ENCODE measurements around the gene ATXN1L.

DNA sequence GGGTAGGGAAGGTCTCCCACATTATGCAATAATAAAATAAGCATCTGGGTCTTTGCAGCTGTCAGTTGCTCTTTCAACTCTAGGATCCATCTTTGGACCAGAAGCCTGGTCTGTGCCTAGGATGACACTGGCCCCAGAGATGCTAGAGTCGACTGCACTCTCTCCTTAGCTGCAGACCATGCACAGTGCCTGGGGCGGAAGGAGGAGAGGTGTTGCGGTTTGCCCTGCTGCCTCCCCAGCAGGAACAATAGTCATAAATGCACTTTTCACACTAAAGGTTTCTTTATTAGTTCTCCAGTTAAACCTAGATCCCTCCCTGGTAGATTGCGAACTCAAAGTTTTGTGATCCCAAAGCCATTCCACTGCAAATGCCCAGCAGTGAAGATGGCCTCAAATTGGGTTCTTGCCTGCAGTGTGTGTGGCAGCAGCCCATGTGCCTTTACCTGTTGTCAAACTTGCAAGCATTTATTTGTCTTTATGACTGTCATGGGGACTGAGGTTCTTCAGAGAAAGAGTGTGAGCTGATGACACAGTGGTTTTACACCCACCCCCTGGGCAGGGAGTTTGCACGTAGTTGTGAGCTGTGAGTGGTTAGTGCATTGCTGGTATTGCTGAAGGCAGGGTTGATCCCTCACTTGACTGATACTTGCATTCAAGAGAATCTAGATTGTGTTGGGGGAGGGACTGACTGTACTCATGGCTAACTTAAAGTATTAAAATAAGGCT, 10.3 kb downstream of the ATXN1L start:
- no peak for TF ChIP-seq TAF1 (IDR thresholded peaks at IDR 0.05; ENCODE audit: borderline replicate concordance, insufficient read depth, low read length)
- no peak for TF ChIP-seq SIN3A (IDR thresholded peaks at IDR 0.05; ENCODE audit: borderline replicate concordance, insufficient read depth, low read length)
- TF ChIP-seq FOXP2 (optimal IDR thresholded peaks at IDR 0.05; ENCODE audit: borderline replicate concordance, extremely low read depth, extremely low read length, insufficient read depth), result no peak
- TF ChIP-seq, protein P1, sequence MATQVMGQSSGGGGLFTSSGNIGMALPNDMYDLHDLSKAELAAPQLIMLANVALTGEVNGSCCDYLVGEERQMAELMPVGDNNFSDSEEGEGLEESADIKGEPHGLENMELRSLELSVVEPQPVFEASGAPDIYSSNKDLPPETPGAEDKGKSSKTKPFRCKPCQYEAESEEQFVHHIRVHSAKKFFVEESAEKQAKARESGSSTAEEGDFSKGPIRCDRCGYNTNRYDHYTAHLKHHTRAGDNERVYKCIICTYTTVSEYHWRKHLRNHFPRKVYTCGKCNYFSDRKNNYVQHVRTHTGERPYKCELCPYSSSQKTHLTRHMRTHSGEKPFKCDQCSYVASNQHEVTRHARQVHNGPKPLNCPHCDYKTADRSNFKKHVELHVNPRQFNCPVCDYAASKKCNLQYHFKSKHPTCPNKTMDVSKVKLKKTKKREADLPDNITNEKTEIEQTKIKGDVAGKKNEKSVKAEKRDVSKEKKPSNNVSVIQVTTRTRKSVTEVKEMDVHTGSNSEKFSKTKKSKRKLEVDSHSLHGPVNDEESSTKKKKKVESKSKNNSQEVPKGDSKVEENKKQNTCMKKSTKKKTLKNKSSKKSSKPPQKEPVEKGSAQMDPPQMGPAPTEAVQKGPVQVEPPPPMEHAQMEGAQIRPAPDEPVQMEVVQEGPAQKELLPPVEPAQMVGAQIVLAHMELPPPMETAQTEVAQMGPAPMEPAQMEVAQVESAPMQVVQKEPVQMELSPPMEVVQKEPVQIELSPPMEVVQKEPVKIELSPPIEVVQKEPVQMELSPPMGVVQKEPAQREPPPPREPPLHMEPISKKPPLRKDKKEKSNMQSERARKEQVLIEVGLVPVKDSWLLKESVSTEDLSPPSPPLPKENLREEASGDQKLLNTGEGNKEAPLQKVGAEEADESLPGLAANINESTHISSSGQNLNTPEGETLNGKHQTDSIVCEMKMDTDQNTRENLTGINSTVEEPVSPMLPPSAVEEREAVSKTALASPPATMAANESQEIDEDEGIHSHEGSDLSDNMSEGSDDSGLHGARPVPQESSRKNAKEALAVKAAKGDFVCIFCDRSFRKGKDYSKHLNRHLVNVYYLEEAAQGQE (IDR thresholded peaks at IDR 0.05; ENCODE audit: insufficient read depth in 1 of 2, low read depth in 2 of 2, low read length in 2 of 2), result no peak

Data from PFSK-1 (cell line).